GM23248 (cell line): ENCODE results near the gene ANKRD11.
"Not testable (repeated sequence)": the region's sequence is repeated elsewhere in the genome, so short reads cannot be mapped to it uniquely, and the experiment has no call there.

Experiments used
- EZH2 ChIP-seq: fragments of 200-600 bp; sonication (generic); IDR thresholded peaks from 2 replicates; pipeline ENCODE4 v1.6.1; 2018; ENCODE audit warnings: antibody characterized with exemption, mild to moderate bottlenecking; ENCODE audit not compliant: insufficient read depth, poor library complexity, severe bottlenecking
- EZH2phosphoT487 ChIP-seq: fragments of 200-600 bp; sonication (generic); IDR thresholded peaks from 2 replicates; pipeline ENCODE4 v1.6.1; 2018; ENCODE audit warnings: antibody characterized with exemption, moderate library complexity, mild to moderate bottlenecking, low read depth; ENCODE audit not compliant: insufficient read depth

GRCh38 chr16:89247734-89248075 is 242.7 kb downstream of the ANKRD11 start:
- TF ChIP-seq EZH2, EZH2phosphoT487: not testable (repeated sequence)
